C1 segment of cervical spinal cord (tissue), 14 donors: ENCODE data around the gene INSIG1.

Source experiments
- DNase-seq, 14 donors: peaks; one replicate each; lab custom pipeline; 2025; lab: John Stamatoyannopoulos, UW

INSIG1 gene

DNA sequence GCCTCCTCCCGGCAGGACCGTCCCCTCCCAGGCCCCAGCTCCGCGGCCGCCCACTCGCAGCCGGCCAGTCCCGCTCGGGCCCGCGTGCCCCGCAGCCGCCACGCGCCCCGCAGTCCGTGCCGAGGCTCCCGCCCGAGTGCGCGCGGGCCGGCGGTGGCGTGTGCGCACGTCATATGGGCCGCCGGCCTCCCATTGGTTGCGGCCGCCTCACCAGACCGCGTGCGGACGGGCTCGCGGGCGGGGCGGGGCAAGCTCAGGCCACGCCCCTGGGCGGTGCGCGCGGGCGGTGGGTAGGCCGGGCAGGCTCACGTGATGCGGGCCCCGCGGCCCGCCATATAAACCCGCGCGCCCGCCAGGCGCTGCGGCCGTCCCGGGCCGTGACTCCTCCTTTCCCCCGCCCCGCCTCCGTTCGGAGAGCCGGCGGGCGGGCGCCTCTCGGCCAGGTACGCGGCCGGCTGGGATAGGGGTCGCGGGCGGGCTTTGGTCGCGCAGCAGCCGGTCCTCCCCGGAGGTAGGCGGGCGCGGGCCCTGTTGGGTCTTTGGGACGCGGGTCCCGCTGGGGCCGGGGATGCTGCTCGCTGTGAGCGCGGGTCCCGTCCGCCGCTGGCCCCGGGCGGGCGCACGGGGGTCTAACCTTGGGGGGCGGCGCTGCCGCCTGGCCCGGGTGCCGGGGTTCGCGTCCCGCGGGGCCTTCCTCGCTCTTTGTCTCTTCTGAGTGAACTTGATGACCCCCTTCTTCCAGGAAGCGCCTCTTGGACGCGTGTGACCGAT is at the start of gene INSIG1:
Gene INSIG1 (plus strand): TSS at position 362 of the 771 bp plus-strand sequence. CDS start 408 bp downstream, at position 770.
- DNase-seq, result peak; percentile 40 to 96 (median 85)

DNA sequence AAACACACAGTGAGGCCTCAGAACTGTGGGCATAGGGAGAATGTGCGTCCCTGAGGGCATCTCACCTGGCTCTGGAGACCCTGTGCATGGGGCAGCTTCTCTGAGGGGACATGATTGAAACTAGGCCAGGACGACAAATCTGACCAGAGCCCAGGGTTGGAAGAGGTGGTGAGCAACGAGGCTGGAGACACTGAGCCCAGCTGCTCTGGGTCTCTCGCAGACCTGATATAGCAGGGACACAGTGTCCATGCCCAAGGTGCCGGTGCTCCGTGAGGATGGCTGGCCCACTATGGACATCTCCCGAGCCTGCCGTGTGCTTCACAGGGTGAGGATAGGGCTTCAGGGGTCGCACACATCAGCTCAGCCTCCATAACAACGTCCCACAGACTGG is 49.3 kb upstream of the INSIG1 start:
- DNase-seq, result no peak

DNA sequence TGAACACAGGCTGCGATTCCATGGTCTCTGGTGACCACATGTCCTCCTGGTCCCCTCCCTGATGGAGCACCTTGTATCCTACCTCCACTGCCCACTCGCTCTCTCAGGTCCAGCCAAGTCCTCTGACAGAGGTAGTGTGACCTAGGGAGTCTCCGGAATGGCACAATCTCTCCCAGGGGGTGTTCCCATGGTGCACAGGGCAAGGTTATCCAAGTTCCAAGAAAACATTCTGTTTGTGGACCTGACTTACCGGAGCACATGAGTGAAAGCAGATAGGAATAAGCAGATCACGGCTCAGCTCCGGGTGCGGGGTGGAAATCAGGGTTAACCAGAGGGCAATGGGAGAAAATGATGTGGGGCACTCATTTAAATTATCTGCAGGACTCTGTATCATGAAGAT is 45.8 kb upstream of the INSIG1 start:
- no peak for DNase-seq

DNA sequence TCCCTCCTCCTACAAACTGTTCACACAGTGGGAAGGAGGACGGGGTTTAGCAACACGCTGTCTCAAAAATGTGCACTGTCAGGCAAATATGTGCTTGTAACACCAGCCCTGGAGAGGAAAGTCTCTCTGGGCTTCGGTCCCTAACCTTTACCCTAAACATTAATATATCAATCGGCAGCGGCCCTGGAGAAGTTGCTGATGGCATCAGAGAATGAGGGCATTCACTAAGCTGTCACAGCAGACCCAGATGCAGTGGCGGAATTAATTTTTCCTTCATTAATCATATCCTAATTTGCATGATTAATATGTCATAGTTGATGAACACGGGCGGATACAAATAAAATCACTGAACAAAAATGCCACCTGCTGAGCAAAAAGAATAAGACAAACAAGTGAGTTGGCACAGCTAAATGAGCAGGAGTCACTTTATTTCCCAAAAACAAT is 45.2 kb upstream of the INSIG1 start:
- no peak for DNase-seq

DNA sequence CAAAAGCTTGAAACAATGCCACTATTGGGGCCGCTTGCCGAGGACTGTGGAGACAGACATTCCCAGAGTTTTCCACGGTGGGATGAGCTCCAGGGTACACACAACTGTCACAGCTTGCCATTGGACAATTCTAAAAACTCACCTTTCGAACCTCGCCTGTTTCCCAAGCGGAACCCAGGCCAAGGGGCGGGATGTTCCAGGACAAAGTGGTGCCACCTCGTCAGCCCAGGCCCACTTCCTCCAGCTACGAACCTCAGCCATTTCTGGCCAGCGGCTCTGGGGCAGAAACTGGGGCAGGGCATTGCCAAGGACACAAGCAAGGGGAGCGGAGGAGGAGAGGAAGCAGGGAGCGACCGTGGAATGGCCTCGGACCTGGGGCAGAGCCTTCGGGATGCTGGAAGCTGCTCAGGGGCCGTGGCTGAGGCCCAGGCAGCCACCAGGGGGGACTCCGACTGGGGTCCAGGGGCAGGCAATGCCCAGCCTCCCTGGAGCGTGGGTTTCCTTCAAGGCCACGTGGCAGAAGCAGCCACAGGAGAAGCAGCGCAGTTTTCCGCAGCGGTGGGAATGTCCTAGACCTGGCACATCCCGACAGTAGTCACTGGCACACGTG is 44.7 kb upstream of the INSIG1 start:
- DNase-seq, result peak in 1 of 14 donors; percentile 3

DNA sequence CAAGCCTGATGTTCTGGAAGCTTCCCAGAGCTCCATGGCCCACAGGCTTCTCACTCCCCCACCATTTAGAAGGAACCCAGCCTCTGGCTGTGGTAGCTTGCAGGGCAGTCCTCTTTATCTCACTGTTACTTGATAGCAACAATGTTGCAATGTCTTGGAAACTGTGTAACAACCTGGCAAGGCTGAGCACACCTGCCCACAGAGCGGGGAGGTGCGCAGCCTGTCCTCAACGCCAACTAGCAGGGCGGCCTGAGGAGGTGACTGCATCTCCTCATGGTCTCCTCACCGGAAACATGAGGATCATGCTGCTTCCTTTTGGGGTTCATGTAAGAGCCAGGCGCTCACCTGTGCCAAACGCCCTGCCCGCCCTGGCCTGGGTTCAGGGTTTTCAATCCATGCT is 43.7 kb upstream of the INSIG1 start:
- DNase-seq, result no peak

DNA sequence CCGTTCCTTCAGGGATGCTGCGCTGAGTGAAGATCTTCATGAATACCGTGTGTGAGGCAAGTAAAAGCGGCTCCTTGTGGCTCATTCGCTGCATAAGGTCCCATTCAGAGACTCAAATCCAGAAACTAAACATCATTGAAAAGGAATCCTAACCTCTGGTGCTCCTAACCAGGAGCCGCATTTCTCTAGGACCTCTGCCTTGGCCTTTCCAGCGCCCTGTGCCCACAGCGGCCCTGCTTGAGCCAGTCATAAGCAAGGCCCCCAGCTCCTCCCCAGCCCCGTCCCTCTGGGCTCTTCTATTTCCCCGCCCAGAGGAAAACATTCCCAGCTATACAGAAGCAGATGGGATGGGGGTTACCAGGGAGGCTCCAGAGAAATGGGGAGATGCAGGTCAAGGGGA is 42.6 kb upstream of the INSIG1 start:
- no peak for DNase-seq

DNA sequence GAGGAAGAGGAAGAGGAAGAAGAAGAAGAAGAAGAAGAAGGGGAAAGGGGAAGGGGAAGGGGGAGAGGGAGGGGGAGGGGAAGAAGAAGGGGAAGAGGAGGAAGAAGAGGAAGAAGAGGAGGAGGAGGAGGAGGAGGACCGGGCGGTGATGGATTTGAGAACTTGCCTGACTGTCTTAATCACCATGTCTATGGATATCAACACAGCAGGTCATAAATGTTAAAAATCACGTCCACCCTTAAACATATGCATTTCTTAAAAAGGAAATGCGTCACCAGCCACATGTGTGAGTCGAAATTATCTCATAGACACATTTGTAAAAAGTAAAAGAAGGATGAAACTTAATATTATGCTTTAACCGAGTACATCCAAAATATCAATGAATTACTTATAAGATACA is 42.1 kb upstream of the INSIG1 start:
- DNase-seq, result no peak

DNA sequence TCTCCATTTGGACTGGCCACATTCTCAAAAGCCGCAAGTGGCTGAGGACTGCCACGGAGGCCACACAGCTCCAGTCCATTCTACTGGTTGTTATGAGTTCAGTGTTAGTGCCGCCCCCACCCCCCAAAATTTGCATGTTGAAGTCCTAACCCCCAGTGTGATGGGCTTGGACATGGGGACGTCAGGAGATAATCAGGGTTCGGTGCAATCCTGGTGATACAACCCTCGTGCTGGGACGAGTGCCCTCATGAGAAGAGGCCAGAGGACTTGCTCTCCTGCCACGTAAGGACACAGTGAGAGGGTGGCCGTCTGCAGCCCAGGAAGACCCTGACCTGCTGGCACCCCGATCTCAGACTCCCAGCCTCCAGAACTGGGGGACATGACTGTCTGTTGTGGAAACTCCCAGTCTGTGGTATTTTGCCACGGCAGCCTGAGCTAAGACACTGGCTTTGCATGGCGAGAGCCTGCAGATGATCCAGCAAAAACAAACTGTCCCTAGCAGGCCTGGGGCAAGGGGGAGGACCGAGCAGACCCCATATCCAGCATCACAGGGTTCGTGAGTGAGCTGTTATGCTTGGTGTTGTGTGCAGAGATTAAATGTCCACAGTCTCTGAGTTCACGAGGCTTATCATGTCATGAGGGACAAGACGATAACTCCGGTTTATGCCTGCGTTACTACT is 41.5 kb upstream of the INSIG1 start:
- DNase-seq, result no peak

DNA sequence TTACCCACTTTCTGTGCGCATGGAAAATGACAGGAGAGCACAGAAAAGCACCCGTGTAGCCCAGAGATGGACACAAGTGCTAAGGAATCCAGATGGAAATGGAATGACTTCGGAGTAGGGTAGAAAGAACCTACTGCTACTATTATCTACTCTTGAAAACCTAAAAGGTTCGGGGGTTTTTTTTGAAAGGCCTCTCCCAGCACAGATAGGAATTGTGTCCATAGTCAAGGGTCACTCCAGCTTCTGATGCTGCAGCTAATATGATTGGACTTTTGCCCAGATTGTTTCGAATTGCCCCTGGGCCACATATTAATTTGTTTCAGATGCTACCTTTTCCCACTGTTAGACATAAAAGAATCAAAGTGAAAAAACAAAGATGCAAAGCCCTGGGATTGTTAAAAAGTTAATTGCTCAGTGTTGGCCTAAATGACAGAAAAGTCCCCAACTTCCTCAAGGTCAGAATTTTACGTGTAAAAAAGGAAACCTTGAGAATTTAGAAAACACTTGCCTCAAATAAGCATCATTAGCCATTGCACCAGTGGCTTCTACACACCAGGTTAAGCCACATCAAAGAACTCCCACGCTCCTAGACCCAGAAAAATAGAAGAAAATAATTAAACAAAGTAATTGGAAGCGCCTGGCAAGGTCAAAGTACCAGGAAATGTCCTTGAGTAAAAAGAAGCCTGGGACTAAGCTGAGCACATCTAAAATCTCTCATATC is 40.8 kb upstream of the INSIG1 start:
- DNase-seq, result no peak

DNA sequence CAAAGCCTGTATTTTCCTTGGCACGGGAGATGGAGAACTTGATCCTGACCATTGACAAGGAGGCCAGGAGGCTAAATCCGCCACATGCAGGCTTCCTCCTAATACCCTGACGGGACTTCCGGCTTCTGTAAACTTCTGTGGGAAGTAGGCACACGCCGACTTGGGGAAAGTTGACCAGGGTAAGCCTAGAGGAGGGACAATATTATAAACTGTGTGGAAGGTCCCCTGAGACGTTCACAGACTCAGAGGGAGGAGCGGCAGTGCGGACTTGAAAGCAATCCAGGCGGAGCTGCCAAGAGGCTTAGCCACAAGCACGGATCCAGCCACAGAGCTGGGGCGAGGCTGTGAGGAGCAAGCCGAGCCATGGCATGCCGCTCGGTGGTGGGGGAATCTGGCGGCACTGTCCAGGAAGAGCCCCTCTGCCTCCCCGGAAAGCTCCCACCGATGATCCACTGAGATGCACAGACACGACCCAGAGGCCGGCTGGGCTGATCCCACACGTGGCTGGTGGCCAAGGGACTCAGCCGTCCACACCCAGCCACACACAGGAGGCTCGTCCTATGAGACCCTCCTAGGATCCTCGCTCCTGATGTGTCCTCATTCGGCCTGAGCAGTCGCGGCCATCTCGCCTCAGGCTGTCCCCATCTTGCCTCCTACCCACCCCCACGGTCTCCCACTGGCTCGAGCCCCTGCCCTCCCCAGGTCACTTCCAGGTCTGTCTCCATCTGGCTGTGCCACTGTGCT is 40.0 kb upstream of the INSIG1 start:
- peak in 1 of 14 donors; percentile 31 for DNase-seq

DNA sequence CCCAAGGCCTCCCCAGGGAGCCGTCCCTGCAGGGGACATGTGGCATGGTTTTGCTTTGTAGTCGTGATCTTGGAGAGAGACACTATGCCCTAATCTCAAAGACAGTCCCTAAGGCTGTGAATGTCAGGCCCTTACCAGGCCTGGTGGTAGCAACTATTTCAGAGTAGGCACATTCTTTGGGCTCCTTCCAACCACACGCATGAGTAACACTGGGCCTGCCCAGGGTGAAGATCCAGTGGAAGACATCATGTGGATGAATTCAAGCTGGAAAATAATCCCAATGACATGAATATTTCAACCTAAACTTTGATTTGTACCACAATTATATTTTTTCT is 39.5 kb upstream of the INSIG1 start:
- peak in 1 of 14 donors; percentile 9 for DNase-seq

DNA sequence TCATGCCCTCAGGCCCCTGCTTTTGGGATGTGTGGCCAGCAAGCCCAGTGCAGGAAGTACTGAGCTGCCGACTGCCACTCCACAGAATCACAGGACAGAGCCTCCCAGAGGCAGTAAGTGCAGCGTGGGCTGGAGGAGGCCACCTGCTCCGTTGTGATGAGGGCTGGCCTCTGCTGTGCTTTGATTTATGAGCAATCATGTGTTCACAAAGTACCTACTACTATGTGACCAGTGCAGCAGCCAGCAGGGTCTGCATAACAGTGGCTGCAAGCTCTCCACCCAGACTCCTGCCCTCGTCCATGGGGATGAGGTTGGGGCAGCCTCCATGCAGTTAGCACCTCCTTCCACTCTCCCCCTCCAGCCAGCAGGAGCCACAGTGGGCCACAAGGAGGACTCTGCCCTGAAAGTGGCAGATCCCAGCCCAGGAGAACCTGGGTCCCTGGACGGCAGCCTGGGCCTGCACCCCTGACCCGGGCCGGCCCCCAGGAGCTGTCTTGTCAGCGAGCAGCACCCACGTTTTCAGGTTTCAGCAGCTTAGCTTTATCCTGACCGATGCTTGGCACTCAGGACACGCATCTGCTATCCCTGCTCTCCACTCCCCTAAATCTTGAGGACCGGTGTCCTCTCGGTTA is 37.7 kb upstream of the INSIG1 start:
- DNase-seq, result no peak

DNA sequence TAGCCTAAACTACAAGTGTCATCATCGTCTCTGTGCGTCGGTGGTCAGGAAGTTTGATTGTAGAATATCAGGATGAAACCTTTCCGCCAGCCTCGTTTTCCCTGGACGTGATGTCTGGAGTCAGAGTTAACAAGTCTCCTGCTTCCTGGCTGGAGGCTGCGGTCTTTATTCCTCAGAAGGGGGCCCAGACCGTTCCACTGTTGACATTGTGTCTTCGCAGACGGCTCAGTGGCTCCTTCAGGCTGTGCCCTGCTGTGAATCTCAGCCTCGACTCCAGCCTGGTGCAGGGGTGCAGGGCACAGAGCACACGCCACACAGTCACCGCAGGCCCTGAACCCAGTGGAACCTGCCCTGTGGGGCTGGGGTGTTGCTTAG is 37.2 kb upstream of the INSIG1 start:
- no peak for DNase-seq

DNA sequence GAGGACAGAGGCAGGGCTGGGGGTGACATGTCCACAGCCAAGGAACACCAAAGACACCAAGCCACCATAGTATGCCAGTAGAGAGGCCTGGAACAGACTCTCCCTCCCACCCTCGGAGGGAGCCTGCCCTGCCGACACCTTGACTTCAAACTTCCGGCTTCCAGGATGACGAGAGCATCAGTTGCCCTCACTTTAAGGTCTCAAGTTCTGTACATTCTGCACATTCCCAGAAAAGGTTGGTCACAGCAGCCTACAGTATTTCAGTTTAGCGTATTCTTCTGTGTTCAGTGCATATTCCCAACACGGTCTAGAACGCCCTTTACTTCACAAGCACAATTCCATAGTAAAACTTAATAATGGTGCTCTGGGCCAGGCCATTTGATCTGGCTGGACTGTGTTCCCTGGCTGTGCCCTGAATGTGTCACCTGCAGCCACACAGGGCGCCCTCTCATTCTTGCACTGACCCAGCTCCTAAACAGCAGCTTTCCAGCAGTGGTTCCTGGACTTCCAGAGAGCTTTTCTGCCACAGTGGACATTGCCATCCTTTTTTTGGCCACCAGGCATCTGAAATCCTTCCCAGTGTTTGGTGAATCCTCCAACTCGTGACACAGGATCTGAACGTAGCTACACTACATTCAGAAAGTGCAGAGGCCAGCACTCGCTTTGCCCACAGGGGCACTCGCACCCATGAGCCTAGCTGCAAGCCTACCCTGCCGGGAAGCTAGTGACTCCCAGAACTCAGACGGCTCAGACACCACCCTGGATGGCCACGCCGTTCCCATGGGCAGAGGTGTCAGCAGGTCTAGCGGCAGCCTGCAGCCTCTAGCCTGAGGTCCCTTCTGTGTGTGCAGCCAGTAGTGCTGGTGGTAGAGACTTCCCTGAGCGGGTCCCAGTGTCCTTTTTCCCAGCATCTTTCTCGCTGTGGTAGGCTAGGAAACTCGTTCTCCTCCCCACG is 36.4 kb upstream of the INSIG1 start:
- no peak for DNase-seq

DNA sequence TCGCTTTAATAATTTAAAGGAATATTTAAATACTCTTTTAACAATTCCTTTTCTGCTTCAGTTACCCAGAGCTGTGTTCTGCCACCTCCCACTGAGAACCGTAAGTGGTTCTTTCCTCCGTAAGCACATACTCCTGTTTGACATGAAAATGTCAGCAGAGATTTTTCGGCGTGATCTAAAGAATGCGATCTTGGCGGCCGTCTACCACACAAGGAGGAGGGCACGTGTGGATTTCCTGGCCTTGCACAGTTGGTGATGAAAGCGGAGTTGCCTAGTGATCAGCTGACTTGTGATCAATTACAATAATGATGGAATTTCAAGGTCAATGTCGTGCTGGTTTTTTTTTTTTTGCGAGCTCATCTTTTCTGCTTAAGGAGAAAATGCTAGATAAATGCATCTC is 35.6 kb upstream of the INSIG1 start:
- no peak for DNase-seq

DNA sequence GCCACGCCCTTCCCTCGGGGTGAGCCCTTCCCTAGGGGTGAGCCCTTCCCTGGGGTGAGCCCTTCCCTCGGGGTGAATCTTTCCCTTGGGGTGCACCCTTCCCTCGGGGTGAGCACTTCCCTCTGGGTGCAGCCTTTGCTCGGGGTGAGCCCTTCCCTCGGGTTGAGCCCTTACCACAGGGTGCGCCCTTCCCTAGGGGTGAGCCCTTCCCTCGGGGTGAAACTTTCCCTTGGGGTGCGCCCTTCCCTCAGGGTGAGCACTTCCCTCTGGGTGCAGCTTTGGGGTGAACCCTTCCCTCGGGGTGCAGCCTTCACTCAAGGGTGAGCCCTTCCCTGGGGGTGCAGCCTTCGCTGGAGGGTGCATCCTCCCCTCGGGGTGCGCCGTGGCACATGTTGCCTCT is 34.6 kb upstream of the INSIG1 start:
- no peak for DNase-seq

DNA sequence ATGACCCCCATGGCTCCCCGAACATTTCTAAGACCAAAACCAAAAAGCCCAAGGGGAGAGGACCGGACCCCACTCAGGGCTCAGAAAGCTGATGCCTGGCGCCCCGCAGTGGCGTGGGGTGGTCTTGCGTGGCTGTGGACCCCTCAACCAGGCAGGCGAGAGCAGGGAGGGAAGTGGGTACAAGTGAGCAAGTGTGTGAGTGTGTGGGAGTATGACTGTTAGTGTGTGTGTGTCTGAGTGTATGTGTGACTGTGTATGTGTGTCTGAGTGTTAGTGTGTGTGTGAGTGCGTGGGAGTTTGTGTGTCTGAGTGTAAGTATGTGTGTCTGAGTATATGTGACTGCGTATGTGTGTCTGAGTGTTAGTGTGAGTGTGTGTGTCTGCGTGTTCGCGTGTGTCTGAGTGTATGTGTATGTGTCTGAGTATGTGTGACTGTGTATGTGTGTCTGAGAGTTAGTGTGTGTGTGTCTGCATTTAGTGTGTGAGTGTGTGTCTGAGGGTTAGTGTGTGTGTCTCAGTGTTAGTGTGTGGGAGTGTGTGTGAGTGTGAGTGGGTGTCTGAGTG is 34.0 kb upstream of the INSIG1 start:
- no peak for DNase-seq

DNA sequence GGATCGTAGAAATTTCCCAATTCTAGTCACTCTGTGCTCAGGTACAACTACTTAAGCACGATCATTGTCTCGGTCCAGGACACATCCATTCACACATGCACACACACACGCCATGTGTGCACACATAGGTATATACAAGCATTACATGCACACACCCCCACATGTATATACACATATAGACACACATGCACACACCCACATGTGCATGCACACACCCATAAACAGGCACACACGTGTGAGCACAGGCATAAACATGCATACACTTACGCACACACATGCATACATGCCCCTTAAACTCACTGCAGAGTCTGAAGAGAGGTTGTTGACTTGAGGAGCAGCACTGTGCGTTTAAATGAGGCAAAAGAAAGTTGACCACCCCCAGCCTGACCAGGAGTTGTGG is 32.5 kb upstream of the INSIG1 start:
- DNase-seq, result no peak

DNA sequence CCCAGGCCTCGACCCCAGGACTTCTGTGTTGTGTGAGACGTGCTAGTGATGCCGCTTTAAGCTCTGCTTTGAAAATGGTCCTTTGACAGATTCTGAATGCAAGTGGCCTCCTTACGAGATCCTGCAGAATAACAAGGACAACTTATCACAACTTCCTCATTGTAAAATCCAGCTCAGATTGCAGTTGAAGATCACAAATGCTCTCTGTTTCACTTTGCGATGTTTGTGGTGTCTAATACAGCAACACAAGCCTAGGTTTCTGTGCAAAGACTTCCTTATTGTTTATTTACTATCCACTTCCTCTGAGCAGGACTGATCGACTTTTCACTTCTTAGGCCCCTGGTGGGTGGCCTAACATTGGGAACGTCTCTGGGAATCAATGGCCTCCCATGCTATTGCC is 31.7 kb upstream of the INSIG1 start:
- no peak for DNase-seq
